ENCODE results near the gene HOXA9.

DNA sequence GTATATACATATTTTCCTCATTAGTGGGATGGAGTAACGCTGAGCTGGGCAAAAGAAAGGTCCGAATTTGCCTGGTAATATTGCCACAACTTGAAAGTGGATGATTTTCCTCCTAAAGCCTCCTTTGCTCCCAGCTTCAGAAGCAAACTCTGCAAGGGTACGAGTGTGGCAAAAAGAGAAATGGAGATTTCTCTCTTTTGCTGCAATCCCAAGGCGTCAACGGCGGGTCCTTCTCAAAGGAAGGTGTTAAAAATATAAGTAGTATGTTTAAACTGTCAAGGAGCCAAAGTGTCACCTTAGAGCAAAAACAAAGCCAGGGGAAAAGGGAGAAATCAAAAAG lies 50.5 kb downstream of the HOXA9 start:
- TF ChIP-seq, protein P1, sequence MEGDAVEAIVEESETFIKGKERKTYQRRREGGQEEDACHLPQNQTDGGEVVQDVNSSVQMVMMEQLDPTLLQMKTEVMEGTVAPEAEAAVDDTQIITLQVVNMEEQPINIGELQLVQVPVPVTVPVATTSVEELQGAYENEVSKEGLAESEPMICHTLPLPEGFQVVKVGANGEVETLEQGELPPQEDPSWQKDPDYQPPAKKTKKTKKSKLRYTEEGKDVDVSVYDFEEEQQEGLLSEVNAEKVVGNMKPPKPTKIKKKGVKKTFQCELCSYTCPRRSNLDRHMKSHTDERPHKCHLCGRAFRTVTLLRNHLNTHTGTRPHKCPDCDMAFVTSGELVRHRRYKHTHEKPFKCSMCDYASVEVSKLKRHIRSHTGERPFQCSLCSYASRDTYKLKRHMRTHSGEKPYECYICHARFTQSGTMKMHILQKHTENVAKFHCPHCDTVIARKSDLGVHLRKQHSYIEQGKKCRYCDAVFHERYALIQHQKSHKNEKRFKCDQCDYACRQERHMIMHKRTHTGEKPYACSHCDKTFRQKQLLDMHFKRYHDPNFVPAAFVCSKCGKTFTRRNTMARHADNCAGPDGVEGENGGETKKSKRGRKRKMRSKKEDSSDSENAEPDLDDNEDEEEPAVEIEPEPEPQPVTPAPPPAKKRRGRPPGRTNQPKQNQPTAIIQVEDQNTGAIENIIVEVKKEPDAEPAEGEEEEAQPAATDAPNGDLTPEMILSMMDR (IDR thresholded peaks at IDR 0.05 in 8 of 11, conservative IDR thresholded peaks at IDR 0.05 in 3 of 11) = no peak
- TF ChIP-seq POLR2AphosphoS5 (IDR thresholded peaks at IDR 0.05) (no peak), POLR2A (IDR thresholded peaks at IDR 0.05) (no peak)
